RWPE2 (cell line): Measurements from ENCODE around the gene DNAJC4.
A peak's percentile ranks its signal among the peaks of the same experiment; 100 is the strongest.

Experiments used
- ATAC-seq: fragments of 200-7000 bp; cut with Tn5 transposase; 3 replicates; pipeline ENCODE4 v1.9.1; 2021; ENCODE audit warnings: low read depth
- DNase-seq: peaks from one replicate; pipeline ENCODE4 v3.0.0-alpha.2; 2020; ENCODE audit warnings: low spot score
- H3K27ac ChIP-seq: fragments of 450-650 bp; 2 replicates; pipeline ENCODE4 v1.5.1; 2017; ENCODE audit warnings: mild to moderate bottlenecking; ENCODE audit not compliant: poor library complexity, severe bottlenecking
- H3K27me3 ChIP-seq: fragments of 250-450 bp; sonication (Bioruptor Pico); 2 replicates; pipeline ENCODE4 v1.5.1; 2021; ENCODE audit warnings: mild to moderate bottlenecking, moderate library complexity; ENCODE audit not compliant: insufficient read depth, poor library complexity, severe bottlenecking
- H3K36me3 ChIP-seq: fragments of 250-450 bp; sonication (Bioruptor Pico); 2 replicates; pipeline ENCODE4 v1.5.1; 2020; ENCODE audit warnings: low read depth, mild to moderate bottlenecking, moderate library complexity
- H3K4me1 ChIP-seq: fragments of 250-450 bp; sonication (Bioruptor Pico); 2 replicates; pipeline ENCODE4 v1.5.1; 2021; ENCODE audit warnings: mild to moderate bottlenecking, moderate library complexity; ENCODE audit not compliant: insufficient read depth, poor library complexity, severe bottlenecking
- H3K4me3 ChIP-seq: fragments of 250-450 bp; sonication (Bioruptor Pico); 2 replicates; pipeline ENCODE4 v1.5.1; 2021; ENCODE audit warnings: mild to moderate bottlenecking, moderate library complexity; ENCODE audit not compliant: severe bottlenecking
- H3K9me3 ChIP-seq: fragments of 250-450 bp; sonication (Bioruptor Pico); 2 replicates; pipeline ENCODE4 v1.5.1; 2021; ENCODE audit warnings: mild to moderate bottlenecking, moderate library complexity; ENCODE audit not compliant: severe bottlenecking
- TF ChIP-seq, protein P1 (sequence below): fragments of 450-650 bp; IDR thresholded peaks from one replicate; pipeline ENCODE4 v1.5.1; 2017; ENCODE audit warnings: mild to moderate bottlenecking, moderate library complexity; ENCODE audit not compliant: poor library complexity, severe bottlenecking

Gene DNAJC4

GRCh38 chr11:64238076-64238475 lies 7.7 kb downstream of the DNAJC4 start:
- ATAC-seq (no peak), DNase-seq (peak; percentile 40)
- H3K4me1 ChIP-seq: peaks cover 14% of the 10 kb centered on the region
- H3K9me3 ChIP-seq: no peaks in the 10 kb centered on the region
- H3K36me3 ChIP-seq: peaks cover 24% of the 10 kb centered on the region
- H3K27ac ChIP-seq: no peak overlapping the region
- no peaks in the 10 kb centered on the region for H3K27me3 ChIP-seq
- H3K4me3 ChIP-seq: no peak overlapping the region
- TF ChIP-seq, protein P1, sequence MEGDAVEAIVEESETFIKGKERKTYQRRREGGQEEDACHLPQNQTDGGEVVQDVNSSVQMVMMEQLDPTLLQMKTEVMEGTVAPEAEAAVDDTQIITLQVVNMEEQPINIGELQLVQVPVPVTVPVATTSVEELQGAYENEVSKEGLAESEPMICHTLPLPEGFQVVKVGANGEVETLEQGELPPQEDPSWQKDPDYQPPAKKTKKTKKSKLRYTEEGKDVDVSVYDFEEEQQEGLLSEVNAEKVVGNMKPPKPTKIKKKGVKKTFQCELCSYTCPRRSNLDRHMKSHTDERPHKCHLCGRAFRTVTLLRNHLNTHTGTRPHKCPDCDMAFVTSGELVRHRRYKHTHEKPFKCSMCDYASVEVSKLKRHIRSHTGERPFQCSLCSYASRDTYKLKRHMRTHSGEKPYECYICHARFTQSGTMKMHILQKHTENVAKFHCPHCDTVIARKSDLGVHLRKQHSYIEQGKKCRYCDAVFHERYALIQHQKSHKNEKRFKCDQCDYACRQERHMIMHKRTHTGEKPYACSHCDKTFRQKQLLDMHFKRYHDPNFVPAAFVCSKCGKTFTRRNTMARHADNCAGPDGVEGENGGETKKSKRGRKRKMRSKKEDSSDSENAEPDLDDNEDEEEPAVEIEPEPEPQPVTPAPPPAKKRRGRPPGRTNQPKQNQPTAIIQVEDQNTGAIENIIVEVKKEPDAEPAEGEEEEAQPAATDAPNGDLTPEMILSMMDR: no peak

DNA sequence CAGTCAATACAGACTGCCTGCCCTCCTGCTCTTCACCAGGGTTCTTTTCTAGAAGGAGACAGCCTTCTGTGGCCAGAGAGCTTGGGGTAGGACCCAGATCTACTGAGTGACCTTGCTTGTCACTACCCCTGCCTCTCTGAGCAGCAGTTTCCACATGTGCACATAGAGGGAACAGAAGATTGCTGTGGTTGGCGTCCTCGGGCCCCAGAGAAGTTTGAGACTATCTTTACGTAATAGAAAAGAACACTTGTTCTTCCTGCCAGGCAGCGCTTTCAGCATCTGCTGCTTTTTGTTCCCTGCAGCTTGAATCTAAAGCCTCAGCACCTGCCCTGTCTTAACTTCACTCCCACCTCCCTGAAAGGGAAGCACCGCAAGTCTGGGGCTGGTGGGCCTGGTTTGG lies 8.7 kb downstream of the DNAJC4 start:
- H3K27me3 ChIP-seq: no peaks in the 10 kb centered on the region
- H3K9me3 ChIP-seq: no peaks in the 10 kb centered on the region
- no peak overlapping the region for H3K4me3 ChIP-seq
- H3K27ac ChIP-seq: peak overlapping the region; percentile 98
- DNase-seq: no peak
- H3K4me1 ChIP-seq: peaks cover 14% of the 10 kb centered on the region
- ATAC-seq: no peak
- H3K36me3 ChIP-seq: peaks cover 30% of the 10 kb centered on the region
- TF ChIP-seq, protein P1: no peak

GRCh38 chr11:64239662-64240434 lies 9.5 kb downstream of the DNAJC4 start:
- DNase-seq (no peak), ATAC-seq (no peak)
- H3K27ac ChIP-seq: peak overlapping the region; percentile 98
- peaks cover 14% of the 10 kb centered on the region for H3K4me1 ChIP-seq
- H3K4me3 ChIP-seq: no peak overlapping the region
- TF ChIP-seq, protein P1: no peak
- H3K36me3 ChIP-seq: peaks cover 37% of the 10 kb centered on the region
- H3K9me3 ChIP-seq: no peaks in the 10 kb centered on the region
- H3K27me3 ChIP-seq: no peaks in the 10 kb centered on the region

- ATAC-seq (peak; percentile 50), DNase-seq (peak; percentile 98)
- peak within 1 kb of the TSS; percentile 59 for H3K4me3 ChIP-seq
- peaks cover 40% of the 10 kb centered on the region for H3K36me3 ChIP-seq
- TF ChIP-seq, protein P1: no peak
- H3K9me3 ChIP-seq: no peaks in the 10 kb centered on the region
- peaks cover 14% of the 10 kb centered on the region for H3K4me1 ChIP-seq
- H3K27ac ChIP-seq: peak within 1 kb of the TSS; percentile 98
- H3K27me3 ChIP-seq: no peaks in the 10 kb centered on the region
Observed at GRCh38 chr11:64240435-64241240, 10.3 kb downstream of the DNAJC4 start, which contains the start of gene FKBP2. FKBP2 (plus strand) TSS chr11:64241095; CDS start chr11:64242388, 1,293 bp downstream.
